ENCODE data around the gene SSU72.

GRCh38 chr1:1541956-1542765 lies 32.5 kb downstream of the SSU72 start:
- no peak for TF ChIP-seq POLR2A (IDR thresholded peaks at IDR 0.05)
- TF ChIP-seq CTCF (IDR thresholded peaks at IDR 0.05) = no peak

Measured in esophagus squamous epithelium (tissue), 4 donors.